ENCODE data around the gene CTPS2.
"Not testable (repeated sequence)": the region's sequence is repeated elsewhere in the genome, so short reads cannot be mapped to it uniquely, and the experiment has no call there.

Gene CTPS2

GRCh38 chrX:16579517-16579916 is 133.0 kb downstream of the CTPS2 start:
- in situ Hi-C loops (cut with MboI; ENCODE audit: low pct_unique_long_range_greater_than_20kb, low sequenced_read_pairs, unreplicated experiment), result no loop called here
- TF ChIP-seq CTCF (IDR thresholded peaks at IDR 0.05; ENCODE audit: extremely low read depth, insufficient read depth, missing control alignments), result no peak
- no peak for DNase-seq (ENCODE audit: low spot score)

- DNase-seq (ENCODE audit: low spot score), result no peak
Measured at GRCh38 chrX:16578218-16578617, 134.3 kb downstream of the CTPS2 start.

GRCh38 chrX:16577483-16578029 is 134.9 kb downstream of the CTPS2 start:
- no peak for DNase-seq (ENCODE audit: low spot score)
- TF ChIP-seq CTCF (IDR thresholded peaks at IDR 0.05; ENCODE audit: extremely low read depth, insufficient read depth, missing control alignments), result no peak
- in situ Hi-C loops (cut with MboI; ENCODE audit: low pct_unique_long_range_greater_than_20kb, low sequenced_read_pairs, unreplicated experiment), result no loop called here

More at GRCh38 chrX:16578218-16578617, 134.3 kb downstream of the CTPS2 start:
- in situ Hi-C loops (cut with MboI; ENCODE audit: low pct_unique_long_range_greater_than_20kb, low sequenced_read_pairs, unreplicated experiment), result no loop called here
- TF ChIP-seq CTCF (IDR thresholded peaks at IDR 0.05; ENCODE audit: extremely low read depth, insufficient read depth, missing control alignments), result no peak

- DNase-seq (ENCODE audit: low spot score); in situ Hi-C loops (cut with MboI; ENCODE audit: low pct_unique_long_range_greater_than_20kb, low sequenced_read_pairs, unreplicated experiment): not testable (repeated sequence)
Measured at GRCh38 chrX:16575388-16575787, 137.1 kb downstream of the CTPS2 start.

- no peak for TF ChIP-seq CTCF (IDR thresholded peaks at IDR 0.05; ENCODE audit: extremely low read depth, insufficient read depth, missing control alignments)
- no peak for DNase-seq (ENCODE audit: low spot score)
- in situ Hi-C loops (cut with MboI; ENCODE audit: low pct_unique_long_range_greater_than_20kb, low sequenced_read_pairs, unreplicated experiment), result no loop called here
Measured at GRCh38 chrX:16573781-16574180, 138.7 kb downstream of the CTPS2 start.

GRCh38 chrX:16567681-16568080 is 144.8 kb downstream of the CTPS2 start:
- in situ Hi-C loops (cut with MboI; ENCODE audit: low pct_unique_long_range_greater_than_20kb, low sequenced_read_pairs, unreplicated experiment), result no loop called here
- no peak for TF ChIP-seq CTCF (IDR thresholded peaks at IDR 0.05; ENCODE audit: extremely low read depth, insufficient read depth, missing control alignments)
- no peak for DNase-seq (ENCODE audit: low spot score)

- in situ Hi-C loops (cut with MboI; ENCODE audit: low pct_unique_long_range_greater_than_20kb, low sequenced_read_pairs, unreplicated experiment), result no loop called here
- no peak for TF ChIP-seq CTCF (IDR thresholded peaks at IDR 0.05; ENCODE audit: extremely low read depth, insufficient read depth, missing control alignments)
- no peak for DNase-seq (ENCODE audit: low spot score)
Measured at GRCh38 chrX:16566571-16566970, 145.9 kb downstream of the CTPS2 start.
